Thyroid gland (tissue), 4 donors: ENCODE results near the gene PIK3CD.

ENCODE experiments used
- POLR2A ChIP-seq, 2 donors: fragments of 450-650 bp; IDR thresholded peaks; one replicate each; pipeline ENCODE4 v1.6.1; 2017; ENCODE audit warnings: antibody characterized with exemption in 2 of 2, mild to moderate bottlenecking in 2 of 2, moderate library complexity in 1 of 2
- TF ChIP-seq, protein P1 (sequence below), 6 experiments: fragments of 200-600 bp in 3 of 6; fragments of 450-650 bp in 3 of 6; sonication (generic) in 3 of 6; IDR thresholded peaks; one replicate each; pipeline ENCODE4 v1.5.1; 2016 to 2019; ENCODE audit warnings: antibody characterized with exemption in 6 of 6, mild to moderate bottlenecking in 2 of 6, inconsistent platforms in 1 of 6, moderate library complexity in 1 of 6

GRCh38 chr1:9735800-9736199, 84.3 kb downstream of the PIK3CD start:
- TF ChIP-seq, protein P1, sequence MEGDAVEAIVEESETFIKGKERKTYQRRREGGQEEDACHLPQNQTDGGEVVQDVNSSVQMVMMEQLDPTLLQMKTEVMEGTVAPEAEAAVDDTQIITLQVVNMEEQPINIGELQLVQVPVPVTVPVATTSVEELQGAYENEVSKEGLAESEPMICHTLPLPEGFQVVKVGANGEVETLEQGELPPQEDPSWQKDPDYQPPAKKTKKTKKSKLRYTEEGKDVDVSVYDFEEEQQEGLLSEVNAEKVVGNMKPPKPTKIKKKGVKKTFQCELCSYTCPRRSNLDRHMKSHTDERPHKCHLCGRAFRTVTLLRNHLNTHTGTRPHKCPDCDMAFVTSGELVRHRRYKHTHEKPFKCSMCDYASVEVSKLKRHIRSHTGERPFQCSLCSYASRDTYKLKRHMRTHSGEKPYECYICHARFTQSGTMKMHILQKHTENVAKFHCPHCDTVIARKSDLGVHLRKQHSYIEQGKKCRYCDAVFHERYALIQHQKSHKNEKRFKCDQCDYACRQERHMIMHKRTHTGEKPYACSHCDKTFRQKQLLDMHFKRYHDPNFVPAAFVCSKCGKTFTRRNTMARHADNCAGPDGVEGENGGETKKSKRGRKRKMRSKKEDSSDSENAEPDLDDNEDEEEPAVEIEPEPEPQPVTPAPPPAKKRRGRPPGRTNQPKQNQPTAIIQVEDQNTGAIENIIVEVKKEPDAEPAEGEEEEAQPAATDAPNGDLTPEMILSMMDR (IDR thresholded peaks at IDR 0.05), result no peak
- TF ChIP-seq POLR2A (IDR thresholded peaks at IDR 0.05), result no peak
